ENCODE data around the gene TBXAS1. TPM values are rescaled to one million over a fixed set of nuclear protein-coding genes. Genes with fewer than 3 reads are reported as not detected.

The TBXAS1 gene
- total and polyA plus RNA-seq, 8 donors: 0.74 to 18.4 (median 2.2) TPM

DNA sequence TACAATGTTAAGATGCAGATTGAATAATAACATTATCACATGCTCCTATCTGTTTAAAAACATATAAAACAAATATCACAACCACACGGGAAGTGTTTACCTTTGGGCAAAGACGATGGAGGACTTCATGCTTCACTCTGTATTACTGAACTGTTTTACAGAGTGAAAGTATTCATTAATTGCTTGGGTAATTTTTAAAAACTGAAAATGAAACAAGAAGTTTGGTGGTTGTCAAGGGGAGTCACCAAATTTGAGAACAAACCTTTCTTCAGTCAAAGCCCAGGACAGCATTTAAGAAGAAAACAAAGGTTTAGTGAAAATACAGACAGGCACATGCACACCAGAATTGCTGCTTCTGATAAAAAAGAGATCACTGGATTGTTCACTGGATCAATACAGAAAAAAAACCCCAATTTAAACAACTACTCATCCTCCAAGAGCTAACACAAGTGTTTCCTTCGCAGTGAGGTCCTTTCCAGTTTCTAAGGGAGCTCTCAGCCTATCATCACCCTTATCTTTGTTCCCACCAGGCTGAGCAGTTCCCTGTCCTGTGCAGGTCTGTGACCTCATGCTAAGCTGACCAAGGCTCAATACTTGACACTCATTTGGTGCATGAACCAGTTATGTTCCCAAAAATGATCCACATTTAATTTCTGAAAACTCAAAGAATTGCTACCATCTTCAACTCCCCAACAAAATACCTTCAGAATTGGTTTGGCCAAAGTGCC lies 224.9 kb downstream of the TBXAS1 start:
- Histone ChIP-seq H3K9me3 (no peaks in the 10 kb centered on the region), H3K27me3 (no peaks in the 10 kb centered on the region), H3K36me3 (peaks cover 0 to 8% (median 0%) of the 10 kb centered on the region in 3 donors), H3K4me1 (peaks cover 5 to 21% (median 16%) of the 10 kb centered on the region in 3 donors), H3K27ac (no peak overlapping the region), H3K4me3 (no peak overlapping the region)
- TF ChIP-seq, protein P1, sequence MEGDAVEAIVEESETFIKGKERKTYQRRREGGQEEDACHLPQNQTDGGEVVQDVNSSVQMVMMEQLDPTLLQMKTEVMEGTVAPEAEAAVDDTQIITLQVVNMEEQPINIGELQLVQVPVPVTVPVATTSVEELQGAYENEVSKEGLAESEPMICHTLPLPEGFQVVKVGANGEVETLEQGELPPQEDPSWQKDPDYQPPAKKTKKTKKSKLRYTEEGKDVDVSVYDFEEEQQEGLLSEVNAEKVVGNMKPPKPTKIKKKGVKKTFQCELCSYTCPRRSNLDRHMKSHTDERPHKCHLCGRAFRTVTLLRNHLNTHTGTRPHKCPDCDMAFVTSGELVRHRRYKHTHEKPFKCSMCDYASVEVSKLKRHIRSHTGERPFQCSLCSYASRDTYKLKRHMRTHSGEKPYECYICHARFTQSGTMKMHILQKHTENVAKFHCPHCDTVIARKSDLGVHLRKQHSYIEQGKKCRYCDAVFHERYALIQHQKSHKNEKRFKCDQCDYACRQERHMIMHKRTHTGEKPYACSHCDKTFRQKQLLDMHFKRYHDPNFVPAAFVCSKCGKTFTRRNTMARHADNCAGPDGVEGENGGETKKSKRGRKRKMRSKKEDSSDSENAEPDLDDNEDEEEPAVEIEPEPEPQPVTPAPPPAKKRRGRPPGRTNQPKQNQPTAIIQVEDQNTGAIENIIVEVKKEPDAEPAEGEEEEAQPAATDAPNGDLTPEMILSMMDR (IDR thresholded peaks at IDR 0.05): no peak
- DNase-seq (no peak), FAIRE-seq (no peak), ATAC-seq (no peak)
- 38 to 45% methylated on average over 3 of the region's 3 CpGs for WGBS, 2 donors
- intact Hi-C loops (cut with DNase I): no loop called here

DNA sequence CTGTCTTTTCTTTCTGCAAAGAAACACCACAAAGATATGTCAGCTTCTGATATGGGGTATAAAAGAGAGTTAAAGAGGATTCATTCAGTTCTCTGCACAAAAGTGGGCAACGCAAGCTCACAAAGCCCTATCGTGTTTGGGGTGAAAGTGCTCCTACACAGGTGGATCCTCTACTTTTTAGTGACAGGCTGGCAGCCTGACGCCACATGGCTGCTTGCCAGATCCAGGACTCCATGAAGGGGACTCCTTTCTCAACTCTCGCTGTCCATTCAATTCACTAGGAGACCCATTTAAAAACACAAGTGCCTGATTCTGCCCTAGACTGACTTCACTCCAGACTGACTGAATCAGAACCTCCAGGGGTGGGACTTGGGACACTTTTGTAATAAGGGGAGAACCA lies 225.7 kb downstream of the TBXAS1 start:
- no peak for FAIRE-seq
- H3K27ac ChIP-seq: no peak overlapping the region

DNA sequence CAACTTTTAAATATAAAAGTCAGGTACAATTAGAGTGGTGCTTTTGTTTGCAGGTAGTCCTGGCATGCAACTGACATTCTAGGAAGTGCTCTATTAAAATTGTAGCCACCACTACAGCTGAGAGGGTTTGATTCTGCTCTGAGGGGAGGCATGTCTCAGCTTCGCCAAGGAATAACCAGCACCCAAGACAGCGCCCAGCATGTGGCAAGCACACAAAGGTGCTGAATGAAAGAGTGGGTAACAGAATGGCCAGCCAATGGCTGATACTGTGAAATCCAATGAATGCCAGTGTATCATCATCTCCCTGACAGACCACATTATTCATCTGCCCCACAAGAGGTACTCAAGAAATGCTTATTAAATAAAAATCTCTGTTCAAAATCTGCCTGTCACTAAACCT lies 226.8 kb downstream of the TBXAS1 start:
- H3K27me3 ChIP-seq: no peaks in the 10 kb centered on the region
- H3K4me3 ChIP-seq: no peak overlapping the region
- TF ChIP-seq, protein P1 (IDR thresholded peaks at IDR 0.05): no peak
- intact Hi-C loops (cut with DNase I): no loop called here
- no peak for DNase-seq
- ATAC-seq: no peak
- H3K27ac ChIP-seq: no peak overlapping the region
- 95 to 98% methylated on average over 2 of the region's 2 CpGs for WGBS, 2 donors
- H3K4me1 ChIP-seq: peaks cover 10 to 27% (median 23%) of the 10 kb centered on the region in 3 donors
- H3K9me3 ChIP-seq: no peaks in the 10 kb centered on the region
- no peak for FAIRE-seq
- H3K36me3 ChIP-seq: peaks cover 0 to 8% (median 0%) of the 10 kb centered on the region in 3 donors

More for the DNA sequence above, 225.7 kb downstream of the TBXAS1 start:
- intact Hi-C loops (cut with DNase I): no loop called here
- no peaks in the 10 kb centered on the region for H3K9me3 ChIP-seq
- ATAC-seq (no peak), DNase-seq (no peak)
- H3K4me1 ChIP-seq: peaks cover 0 to 18% (median 12%) of the 10 kb centered on the region in 3 donors
- H3K27me3 ChIP-seq: no peaks in the 10 kb centered on the region
- H3K4me3 ChIP-seq: no peak overlapping the region
- WGBS, 2 donors: 77 to 81% methylated on average over 4 of the region's 4 CpGs
- H3K36me3 ChIP-seq: peaks cover 0 to 8% (median 0%) of the 10 kb centered on the region in 3 donors
- TF ChIP-seq, protein P1 (IDR thresholded peaks at IDR 0.05): no peak

DNA sequence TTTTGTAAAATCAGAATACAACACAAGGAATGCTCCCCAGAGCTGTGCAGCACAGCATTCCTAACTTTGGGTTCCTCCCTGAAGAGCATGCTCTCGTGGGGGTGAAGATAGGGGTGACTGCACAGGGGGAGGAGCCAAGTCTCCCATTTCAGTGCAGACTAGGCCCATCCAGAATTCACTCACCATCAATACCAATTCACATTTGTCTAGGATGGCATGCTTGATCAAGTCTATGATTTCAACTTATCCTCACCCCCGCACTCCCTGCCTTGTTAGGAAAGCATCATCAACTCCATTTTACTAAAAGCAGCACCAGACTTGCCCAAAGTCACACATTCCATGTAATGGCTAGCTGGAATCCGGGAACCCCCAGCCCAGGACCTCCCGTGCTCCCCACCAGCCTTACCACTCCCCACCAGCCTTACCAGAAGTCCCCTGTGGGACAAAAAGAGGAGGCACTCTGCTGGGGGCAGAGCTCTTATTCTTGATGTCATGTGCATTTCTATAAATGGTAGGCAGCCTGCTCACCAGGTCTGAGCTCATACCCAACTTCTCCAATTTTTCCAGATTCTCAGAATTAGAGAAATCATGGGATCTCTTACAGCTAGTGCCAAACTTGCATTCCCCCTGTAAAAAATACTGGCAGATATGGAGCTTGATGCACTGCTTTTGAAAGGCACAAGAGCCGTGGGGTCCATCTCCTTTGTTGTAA lies 227.5 kb downstream of the TBXAS1 start:
- Histone ChIP-seq H3K27me3 (no peaks in the 10 kb centered on the region), H3K27ac (no peak overlapping the region), H3K4me3 (no peak overlapping the region), H3K9me3 (no peaks in the 10 kb centered on the region), H3K4me1 (peaks cover 12 to 31% (median 24%) of the 10 kb centered on the region in 3 donors), H3K36me3 (peaks cover 0 to 8% (median 0%) of the 10 kb centered on the region in 3 donors)
- intact Hi-C loops (cut with DNase I): no loop called here
- ATAC-seq: no peak
- 94 to 98% methylated on average over 5 of the region's 5 CpGs for WGBS, 2 donors
- no peak for DNase-seq
- FAIRE-seq: no peak
- TF ChIP-seq, protein P1 (IDR thresholded peaks at IDR 0.05): no peak
